ENCODE results near the gene NCLN.
"Not testable (repeated sequence)": the region's sequence is repeated elsewhere in the genome, so short reads cannot be mapped to it uniquely, and the experiment has no call there.

The NCLN gene

DNA sequence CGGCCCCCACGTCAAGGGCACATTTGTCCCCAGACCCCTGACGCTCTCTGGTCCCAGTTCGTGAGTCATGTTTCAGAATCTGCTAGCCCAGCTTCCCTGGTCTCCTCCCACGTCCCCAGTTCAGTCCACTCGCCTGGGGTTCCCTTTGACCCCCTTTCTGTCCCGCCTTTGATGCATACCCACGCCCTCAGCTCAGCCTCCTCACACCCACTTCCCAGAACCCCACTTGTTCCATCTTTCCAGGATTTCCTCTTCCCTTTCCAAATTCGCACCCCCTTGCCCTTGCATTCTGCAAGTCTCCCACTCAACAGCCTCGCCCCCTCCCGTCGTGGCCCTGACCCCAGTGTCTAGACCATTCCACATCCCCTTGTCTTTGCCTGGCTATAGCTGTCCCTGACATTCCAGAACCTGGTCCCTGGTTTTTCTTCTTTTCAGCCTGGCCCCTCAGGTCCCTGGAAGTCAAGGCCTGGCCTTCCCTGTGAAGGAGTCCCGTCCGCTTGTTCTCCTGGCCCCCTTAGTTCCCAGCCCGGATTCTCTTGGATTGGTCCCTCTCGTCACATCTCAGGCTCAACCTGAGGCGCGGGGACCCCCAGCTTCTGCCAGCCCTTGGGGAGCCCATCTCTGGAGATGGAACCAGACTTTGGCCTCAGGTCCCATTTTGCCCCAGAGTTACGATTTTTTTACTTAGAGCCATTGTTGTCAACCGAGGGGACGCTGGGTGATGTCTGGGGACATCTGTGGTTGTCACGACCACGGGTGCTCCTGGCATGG is 1.3 kb downstream of the NCLN start:
- H3K4me1 ChIP-seq (ENCODE audit: insufficient read depth, low read length): peaks cover 9% of the 10 kb centered on the region; the same call in 1 of the 2 replicates
- 73% methylated on average over 23 of the region's 23 CpGs for WGBS
- H3K9me3 ChIP-seq (ENCODE audit: insufficient read depth, low read depth, low read length): no peaks in the 10 kb centered on the region
- peak overlapping the region; percentile 88 for H3K9ac ChIP-seq (ENCODE audit: low read depth, low read length)
- H3K36me3 ChIP-seq (ENCODE audit: insufficient read depth, low read length): 0 out of 2 replicates have a peak, but pooled peaks cover 6% of the 10 kb centered on the region
- no peaks in the 10 kb centered on the region for H3K27me3 ChIP-seq (ENCODE audit: insufficient read depth, low read length)
- no peak overlapping the region for H3K27ac ChIP-seq (ENCODE audit: low read depth, low read length)
- H3K4me3 ChIP-seq (ENCODE audit: low read length): peak overlapping the region; percentile 85

DNA sequence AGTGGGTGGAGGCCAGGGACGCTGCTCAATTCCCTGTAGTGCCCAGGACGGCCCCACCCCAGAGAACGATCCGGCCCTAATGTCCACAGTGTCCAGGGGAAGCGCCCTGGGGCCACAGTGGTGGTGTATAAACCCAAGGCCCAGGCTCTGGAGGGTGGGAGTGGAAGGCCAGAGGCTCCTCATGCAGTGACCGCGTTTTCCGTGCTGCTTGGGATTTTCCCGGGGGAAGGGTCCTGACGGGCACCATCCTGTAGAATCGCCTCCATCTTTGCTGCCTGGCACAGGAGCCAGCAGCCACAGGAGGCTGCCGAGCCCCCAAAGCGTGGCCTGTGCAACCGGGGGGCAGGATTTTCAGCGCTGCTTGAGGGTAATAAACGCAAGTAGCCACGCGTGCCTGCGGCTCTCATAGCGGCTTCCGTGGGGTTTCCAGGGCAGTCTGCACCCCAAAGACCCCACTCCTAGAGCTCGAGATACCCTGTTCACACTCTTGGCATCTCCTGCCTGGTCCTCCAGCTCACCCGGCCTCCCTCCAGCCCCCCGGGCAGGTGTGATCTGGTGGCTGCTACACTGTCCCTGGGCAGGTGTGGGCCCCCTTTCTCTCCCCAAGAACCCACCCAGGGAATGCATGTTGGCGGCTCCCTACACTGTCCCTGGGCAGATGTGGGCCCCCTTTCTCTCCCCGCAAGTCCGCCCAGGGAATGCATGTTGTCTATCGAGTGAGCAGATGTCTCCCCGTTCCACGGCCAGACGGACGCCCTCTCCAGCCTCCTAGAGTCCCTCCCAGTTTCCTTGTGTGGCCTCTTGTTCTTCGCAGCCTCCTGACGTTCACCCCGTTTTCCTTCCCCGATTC is 2.2 kb downstream of the NCLN start:
- H3K9ac ChIP-seq (ENCODE audit: low read depth, low read length): 0 out of 2 replicates have a peak overlapping the region, but pooled peaks have one; percentile 30
- H3K4me1 ChIP-seq (ENCODE audit: insufficient read depth, low read length): peaks cover 9% of the 10 kb centered on the region; the same call in 1 of the 2 replicates
- 89% methylated on average over 36 of the region's 36 CpGs for WGBS
- no peaks in the 10 kb centered on the region for H3K9me3 ChIP-seq (ENCODE audit: insufficient read depth, low read depth, low read length)
- H3K4me3 ChIP-seq (ENCODE audit: low read length): 0 out of 2 replicates have a peak overlapping the region, but pooled peaks have one; percentile 3
- H3K27ac ChIP-seq (ENCODE audit: low read depth, low read length): no peak overlapping the region
- no peaks in the 10 kb centered on the region for H3K27me3 ChIP-seq (ENCODE audit: insufficient read depth, low read length)
- H3K36me3 ChIP-seq (ENCODE audit: insufficient read depth, low read length): 0 out of 2 replicates have a peak, but pooled peaks cover 6% of the 10 kb centered on the region

DNA sequence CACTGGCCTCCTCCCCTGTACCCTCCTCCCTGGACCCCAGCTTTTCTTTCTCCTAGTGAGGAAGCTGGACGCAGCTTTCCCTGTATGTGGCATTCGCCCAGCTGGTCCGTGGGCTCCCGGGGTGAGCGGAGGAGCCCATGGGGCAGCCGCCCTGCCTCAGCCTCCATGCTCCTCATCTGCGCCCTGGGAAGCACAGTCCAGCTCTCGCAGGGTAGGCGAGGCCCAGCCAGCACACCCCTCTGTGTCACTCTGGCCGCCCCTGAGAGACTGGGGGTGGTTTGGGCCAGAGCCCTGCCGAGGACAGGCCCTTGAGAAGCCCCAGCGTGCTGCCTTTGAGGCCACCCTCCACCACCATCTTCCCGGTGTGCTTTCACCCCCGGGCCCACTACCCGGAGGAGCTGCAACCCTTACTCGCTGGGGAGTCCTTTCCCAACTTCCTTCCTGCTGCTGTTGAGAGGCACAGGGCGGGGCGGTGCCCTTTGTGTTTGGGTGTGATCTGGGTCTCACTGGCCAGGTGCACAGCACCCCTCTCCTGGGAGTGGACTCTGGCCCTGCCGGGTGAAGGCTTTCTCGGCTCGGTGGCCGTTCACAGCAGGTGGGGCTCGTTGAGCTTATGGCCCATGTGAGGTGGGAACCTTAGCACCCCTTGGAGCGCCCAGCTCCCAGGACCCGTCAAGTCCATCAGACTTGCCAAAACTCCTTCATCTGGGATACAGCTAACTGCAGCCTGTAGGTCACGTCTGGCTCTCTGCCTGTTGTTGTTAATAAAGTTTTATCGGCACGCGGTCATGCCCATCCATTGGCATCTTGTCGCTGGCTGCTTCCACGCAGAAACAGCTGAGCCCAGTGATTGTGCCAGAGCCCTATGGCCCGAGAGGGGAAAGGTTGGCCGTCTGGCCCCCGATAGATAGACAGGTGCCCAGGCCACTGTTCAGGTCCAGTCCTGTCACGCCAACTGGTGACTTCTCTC is 3.2 kb downstream of the NCLN start:
- Histone ChIP-seq H3K4me3 (ENCODE audit: low read length) (no peak overlapping the region), H3K9me3 (ENCODE audit: insufficient read depth, low read depth, low read length) (no peaks in the 10 kb centered on the region), H3K9ac (ENCODE audit: low read depth, low read length) (no peak overlapping the region), H3K27ac (ENCODE audit: low read depth, low read length) (no peak overlapping the region), H3K4me1 (ENCODE audit: insufficient read depth, low read length) (peaks cover 9% of the 10 kb centered on the region; the same call in 1 of the 2 replicates), H3K36me3 (ENCODE audit: insufficient read depth, low read length) (peaks cover 13% of the 10 kb centered on the region; the same call in 1 of the 2 replicates), H3K27me3 (ENCODE audit: insufficient read depth, low read length) (no peaks in the 10 kb centered on the region)
- 96% methylated on average over 35 of the region's 35 CpGs for WGBS

DNA sequence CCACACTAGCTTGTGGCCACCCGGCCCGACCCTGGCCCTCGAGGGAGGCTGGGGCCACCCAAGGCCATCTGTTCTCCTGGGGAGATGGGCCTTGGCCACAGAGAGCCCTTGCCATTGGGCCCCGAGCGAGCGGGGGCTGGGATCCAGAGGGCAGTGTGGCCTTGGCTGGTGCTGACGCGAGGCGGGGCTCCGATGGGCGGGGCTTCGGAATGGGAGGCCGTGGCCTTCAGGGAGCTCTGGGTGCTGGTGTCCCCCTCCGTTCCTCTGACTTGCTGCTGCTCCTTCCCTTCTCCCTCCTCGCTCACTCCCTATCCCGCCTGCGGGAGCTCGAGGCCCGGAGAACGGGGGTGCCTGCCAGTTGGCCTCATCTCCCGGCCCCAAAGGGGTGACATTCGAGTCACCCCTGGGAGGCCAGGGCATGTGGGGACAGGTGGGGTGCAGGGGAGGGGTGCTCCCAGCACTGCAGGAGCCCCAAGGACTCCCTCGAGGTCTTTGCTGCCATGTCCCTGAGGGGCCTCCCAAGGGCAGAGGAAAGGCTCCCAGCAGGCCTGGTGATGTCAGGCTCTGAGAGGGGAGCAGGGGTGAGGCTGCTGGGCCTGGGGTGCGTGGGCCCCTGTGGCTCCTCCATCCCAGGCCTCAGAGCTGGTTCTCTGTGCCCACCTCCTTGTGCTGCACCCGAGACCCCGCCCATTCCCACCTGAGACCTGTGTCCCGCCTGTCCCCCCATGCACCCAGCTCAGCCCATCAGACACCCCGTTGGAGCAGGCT is 4.2 kb downstream of the NCLN start:
- no peak overlapping the region for H3K27ac ChIP-seq (ENCODE audit: low read depth, low read length)

DNA sequence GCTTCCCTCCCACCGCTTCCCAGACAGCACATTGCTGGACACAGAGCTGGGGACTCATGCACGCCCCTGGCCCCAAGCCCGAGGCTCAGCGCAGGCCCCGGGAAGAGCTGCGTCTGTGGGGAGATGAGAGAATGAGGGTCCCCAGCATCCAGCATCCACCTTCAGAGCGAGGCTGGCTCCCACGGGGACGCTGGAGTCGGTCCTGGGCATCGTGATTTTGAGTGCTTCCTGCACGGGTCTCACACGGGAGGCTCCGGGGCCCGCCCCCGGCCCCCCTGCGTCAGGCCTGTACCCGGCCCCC is 4.7 kb downstream of the NCLN start:
- no peak overlapping the region for H3K4me3 ChIP-seq (ENCODE audit: low read length)
- H3K27me3 ChIP-seq (ENCODE audit: insufficient read depth, low read length): no peaks in the 10 kb centered on the region
- H3K36me3 ChIP-seq (ENCODE audit: insufficient read depth, low read length): peaks cover 18% of the 10 kb centered on the region; the same call in 1 of the 2 replicates
- H3K9ac ChIP-seq (ENCODE audit: low read depth, low read length): no peak overlapping the region
- H3K4me1 ChIP-seq (ENCODE audit: insufficient read depth, low read length): peaks cover 9% of the 10 kb centered on the region; the same call in 1 of the 2 replicates
- no peak overlapping the region for H3K27ac ChIP-seq (ENCODE audit: low read depth, low read length)
- H3K9me3 ChIP-seq (ENCODE audit: insufficient read depth, low read depth, low read length): no peaks in the 10 kb centered on the region
- 97% methylated on average over 18 of the region's 18 CpGs for whole genome bisulfite sequencing

More for the DNA sequence above, 4.2 kb downstream of the NCLN start:
- H3K4me1 ChIP-seq (ENCODE audit: insufficient read depth, low read length): peaks cover 9% of the 10 kb centered on the region; the same call in 1 of the 2 replicates
- H3K4me3 ChIP-seq (ENCODE audit: low read length): no peak overlapping the region
- no peaks in the 10 kb centered on the region for H3K9me3 ChIP-seq (ENCODE audit: insufficient read depth, low read depth, low read length)
- H3K9ac ChIP-seq (ENCODE audit: low read depth, low read length): no peak overlapping the region
- no peaks in the 10 kb centered on the region for H3K27me3 ChIP-seq (ENCODE audit: insufficient read depth, low read length)
- WGBS: 90% methylated on average over 28 of the region's 28 CpGs
- H3K36me3 ChIP-seq (ENCODE audit: insufficient read depth, low read length): peaks cover 18% of the 10 kb centered on the region; the same call in 1 of the 2 replicates

DNA sequence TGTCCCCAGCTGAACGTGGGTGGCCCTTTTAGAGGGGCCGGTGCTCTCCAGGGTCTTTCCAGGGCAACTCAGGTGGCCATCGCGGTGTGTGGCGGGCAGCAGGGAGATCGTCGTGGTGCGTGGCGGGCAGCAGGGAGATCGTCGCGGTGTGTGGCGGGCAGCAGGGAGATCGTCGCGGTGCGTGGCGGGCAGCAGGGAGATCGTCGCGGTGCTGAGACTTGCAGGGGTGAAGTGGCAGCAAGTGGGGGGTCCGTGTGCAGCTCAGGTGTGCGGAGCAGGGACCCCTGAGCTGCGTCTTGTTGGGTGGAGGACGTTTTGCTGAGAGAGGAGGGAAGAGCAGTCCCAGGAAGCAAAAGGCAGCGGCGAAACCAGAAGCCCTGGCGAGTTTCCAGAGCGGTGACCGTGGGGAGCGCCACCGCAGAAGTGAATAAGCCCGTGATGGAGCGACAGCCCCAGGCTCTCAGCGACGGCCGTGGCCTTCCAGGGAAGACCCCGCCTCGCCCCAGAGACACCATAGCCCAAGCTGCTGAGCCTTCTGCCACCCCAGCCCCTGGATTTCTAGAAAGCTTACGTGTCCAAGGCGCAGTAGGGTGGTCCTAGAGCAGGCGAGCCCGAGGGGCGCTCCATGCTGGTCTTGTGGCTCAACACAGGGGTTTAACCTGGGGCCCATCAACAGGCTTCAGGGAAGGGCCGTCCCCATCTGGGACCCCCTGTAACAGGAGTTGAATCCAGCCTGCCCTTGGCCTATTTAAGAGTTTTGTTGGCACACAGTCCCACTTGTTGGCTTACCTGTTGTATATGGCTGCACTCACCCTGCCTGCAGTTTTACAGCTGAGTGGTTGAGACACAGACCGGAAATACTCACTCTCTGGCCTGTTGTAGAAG is 5.4 kb downstream of the NCLN start:
- no peaks in the 10 kb centered on the region for H3K9me3 ChIP-seq (ENCODE audit: insufficient read depth, low read depth, low read length)
- H3K4me3 ChIP-seq (ENCODE audit: low read length): no peak overlapping the region
- WGBS: 90% methylated on average over 46 of the region's 46 CpGs
- no peak overlapping the region for H3K9ac ChIP-seq (ENCODE audit: low read depth, low read length)
- no peaks in the 10 kb centered on the region for H3K27me3 ChIP-seq (ENCODE audit: insufficient read depth, low read length)
- no peak overlapping the region for H3K27ac ChIP-seq (ENCODE audit: low read depth, low read length)
- H3K4me1 ChIP-seq (ENCODE audit: insufficient read depth, low read length): peaks cover 9% of the 10 kb centered on the region; the same call in 1 of the 2 replicates
- H3K36me3 ChIP-seq (ENCODE audit: insufficient read depth, low read length): peaks cover 25% of the 10 kb centered on the region

DNA sequence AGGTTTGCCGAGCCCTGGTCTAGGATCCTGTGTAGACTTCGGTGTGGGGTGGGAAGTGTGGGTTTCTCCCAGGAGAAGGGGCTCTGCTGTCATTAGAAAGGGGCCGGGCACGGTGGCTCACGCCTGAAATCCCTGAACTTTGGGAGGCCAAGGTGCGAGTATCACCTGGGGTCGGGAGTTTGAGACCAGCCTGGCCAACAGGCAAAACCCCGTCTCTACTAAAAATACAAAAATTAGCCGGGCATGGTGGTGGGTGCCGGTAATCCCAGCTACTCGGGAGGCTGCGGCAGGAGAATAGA is 6.0 kb downstream of the NCLN start:
- H3K9ac ChIP-seq (ENCODE audit: low read depth, low read length); H3K4me1 ChIP-seq (ENCODE audit: insufficient read depth, low read length); H3K9me3 ChIP-seq (ENCODE audit: insufficient read depth, low read depth, low read length); H3K27ac ChIP-seq (ENCODE audit: low read depth, low read length); H3K4me3 ChIP-seq (ENCODE audit: low read length); H3K27me3 ChIP-seq (ENCODE audit: insufficient read depth, low read length): not testable (repeated sequence)
- WGBS: 95% methylated on average over 12 of the region's 12 CpGs
- peaks cover 31% of the 10 kb centered on the region for H3K36me3 ChIP-seq (ENCODE audit: insufficient read depth, low read length)

DNA sequence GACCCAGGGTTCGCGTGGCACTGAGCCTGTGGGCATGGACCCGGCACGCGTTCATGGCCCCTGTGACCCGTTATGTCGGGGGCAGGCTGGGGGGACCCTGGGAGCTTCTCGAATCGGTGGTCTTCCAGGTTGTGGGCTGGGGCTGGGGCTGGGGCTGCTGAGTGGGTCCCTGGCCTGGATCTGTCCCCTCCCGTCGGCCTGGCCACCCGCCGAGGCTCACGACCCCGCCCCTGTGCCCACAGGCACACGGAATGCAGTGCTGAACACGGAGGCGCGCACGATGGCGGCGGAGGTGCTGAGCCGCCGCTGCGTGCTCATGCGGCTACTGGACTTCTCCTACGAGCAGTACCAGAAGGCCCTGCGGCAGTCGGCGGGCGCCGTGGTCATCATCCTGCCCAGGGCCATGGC is 6.5 kb downstream of the NCLN start:
- H3K36me3 ChIP-seq (ENCODE audit: insufficient read depth, low read length): peaks cover 33% of the 10 kb centered on the region
- 96% methylated on average over 32 of the region's 32 CpGs for WGBS
- no peak overlapping the region for H3K4me3 ChIP-seq (ENCODE audit: low read length)
- no peaks in the 10 kb centered on the region for H3K9me3 ChIP-seq (ENCODE audit: insufficient read depth, low read depth, low read length)
- peaks cover 2% of the 10 kb centered on the region; the same call in 1 of the 2 replicates for H3K4me1 ChIP-seq (ENCODE audit: insufficient read depth, low read length)
- no peak overlapping the region for H3K27ac ChIP-seq (ENCODE audit: low read depth, low read length)
- H3K9ac ChIP-seq (ENCODE audit: low read depth, low read length): no peak overlapping the region
- no peaks in the 10 kb centered on the region for H3K27me3 ChIP-seq (ENCODE audit: insufficient read depth, low read length)

DNA sequence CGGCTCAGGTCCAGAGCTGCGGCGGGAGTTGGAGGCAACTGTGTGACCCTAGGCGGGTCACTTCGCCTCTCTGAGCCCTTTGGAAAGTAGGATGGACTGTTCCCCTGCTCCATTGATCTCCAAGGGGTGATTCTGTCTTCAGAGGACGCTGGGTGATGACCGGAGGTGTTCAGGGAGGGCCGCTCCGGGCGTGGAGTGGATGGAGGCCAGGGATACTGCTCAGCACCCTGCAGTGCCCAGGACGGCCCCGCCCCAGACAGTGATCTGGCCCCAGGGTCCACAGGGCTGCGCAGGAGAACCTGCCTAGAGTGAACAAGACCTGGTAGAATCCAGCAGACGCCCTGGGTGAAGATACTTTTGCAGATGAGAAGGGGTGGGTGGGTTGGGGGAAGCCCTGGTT is 7.0 kb downstream of the NCLN start:
- Histone ChIP-seq H3K9ac (ENCODE audit: low read depth, low read length) (no peak overlapping the region), H3K36me3 (ENCODE audit: insufficient read depth, low read length) (peaks cover 33% of the 10 kb centered on the region)
- 95% methylated on average over 14 of the region's 14 CpGs for WGBS

More for the DNA sequence above, 7.0 kb downstream of the NCLN start:
- H3K9me3 ChIP-seq (ENCODE audit: insufficient read depth, low read depth, low read length): no peaks in the 10 kb centered on the region
- H3K4me1 ChIP-seq (ENCODE audit: insufficient read depth, low read length): no peaks in the 10 kb centered on the region
- H3K27me3 ChIP-seq (ENCODE audit: insufficient read depth, low read length): no peaks in the 10 kb centered on the region
- H3K27ac ChIP-seq (ENCODE audit: low read depth, low read length): no peak overlapping the region
- no peak overlapping the region for H3K4me3 ChIP-seq (ENCODE audit: low read length)

All from HUES64 (cell line).